Mucosa of descending colon (tissue), 3 donors: ENCODE measurements around the gene MYO18A. TPM values are rescaled to one million over a fixed set of nuclear protein-coding genes. Genes with fewer than 3 reads are reported as not detected.
"Not testable (repeated sequence)": the region's sequence is repeated elsewhere in the genome, so short reads cannot be mapped to it uniquely, and the experiment has no call there.

Experiments used
- ATAC-seq: fragments of 200-7000 bp; cut with Tn5 transposase; one replicate; pipeline ENCODE4 v1.9.1; 2020; ENCODE audit warnings: mild to moderate bottlenecking, moderate library complexity
- DNase-seq, 3 donors: peaks; one replicate each; pipeline ENCODE4 v3.0.0-alpha.2; 2020
- H3K36me3 ChIP-seq: fragments of 200-600 bp; one replicate; pipeline ENCODE4 v1.8.0; 2021; ENCODE audit warnings: low read depth, mild to moderate bottlenecking
- H3K4me1 ChIP-seq: fragments of 200-600 bp; one replicate; pipeline ENCODE4 v1.8.0; 2021; ENCODE audit warnings: low read depth, mild to moderate bottlenecking
- H3K4me3 ChIP-seq: fragments of 200-600 bp; one replicate; pipeline ENCODE4 v1.8.0; 2021; ENCODE audit warnings: mild to moderate bottlenecking
- H3K9me3 ChIP-seq: fragments of 200-600 bp; one replicate; pipeline ENCODE4 v1.8.0; 2021; ENCODE audit warnings: mild to moderate bottlenecking
- CTCF ChIP-seq: fragments of 200-600 bp; IDR thresholded peaks from one replicate; pipeline ENCODE4 v1.8.0; 2022; ENCODE audit warnings: antibody characterized with exemption, mild to moderate bottlenecking
- intact Hi-C, 2 donors: fragments of 100-400 bp; cut with DNase I in 1 of 2; cut with micrococcal nuclease in 1 of 2; formaldehyde crosslinking; loops; one replicate each; pipeline versions ENCODE4 v1.11.0 to v1.11.1; 2022; cut with DNase I, micrococcal nuclease
- total RNA-seq, 3 donors: library from RNA; stranded (reverse); fragmentation: NEBNext Ultra II Directional in 2 of 3; extraction: Animal tissue kit (Norgen Biotek cat#: 25700) in 2 of 3; gene quantifications; one replicate each; pipeline versions ENCODE4 v1.2.1 to v1.2.4, GENCODE V29; 2021 to 2023
- donor health status: DM: no; HTN: no; CAD: no; lungs with moderate emphysema.
- donor health status: DM: no; HTN: no; CAD: no.
- donor health status: DM: no; HTN: yes; CAD: no.

MYO18A gene
- total RNA-seq, 3 donors from 2014 or later = 84.9 to 111 (median 93.3) TPM

GRCh38 chr17:29175349-29175748, 4.8 kb downstream of the MYO18A start:
- Histone ChIP-seq H3K36me3 (no peaks in the 10 kb centered on the region), H3K4me1 (peaks cover 18% of the 10 kb centered on the region), H3K4me3 (no peak overlapping the region), H3K9me3 (no peaks in the 10 kb centered on the region)
- intact Hi-C loops = no loop called here
- ATAC-seq (no peak), DNase-seq (no peak)
- TF ChIP-seq CTCF = no peak

GRCh38 chr17:29172589-29172988, 7.6 kb downstream of the MYO18A start:
- ATAC-seq = no peak
- Histone ChIP-seq H3K4me3 (no peak overlapping the region), H3K36me3 (no peaks in the 10 kb centered on the region), H3K4me1 (peaks cover 7% of the 10 kb centered on the region), H3K9me3 (no peaks in the 10 kb centered on the region)
- intact Hi-C loops = no loop called here
- no peak for DNase-seq
- no peak for TF ChIP-seq CTCF

- Histone ChIP-seq H3K4me1 (peaks cover 1% of the 10 kb centered on the region), H3K36me3 (peaks cover 5% of the 10 kb centered on the region), H3K4me3 (no peak overlapping the region), H3K9me3 (no peaks in the 10 kb centered on the region)
- ATAC-seq (no peak), DNase-seq (no peak)
- no peak for TF ChIP-seq CTCF
- intact Hi-C loops = no loop called here
Measured at GRCh38 chr17:29170682-29171081, 9.5 kb downstream of the MYO18A start.

- DNase-seq (no peak), ATAC-seq (no peak)
- Histone ChIP-seq H3K4me3 (no peak overlapping the region), H3K36me3 (peaks cover 8% of the 10 kb centered on the region), H3K4me1 (no peaks in the 10 kb centered on the region), H3K9me3 (no peaks in the 10 kb centered on the region)
- intact Hi-C loops = no loop called here
- no peak for TF ChIP-seq CTCF
Measured at GRCh38 chr17:29169806-29170591, 10.2 kb downstream of the MYO18A start.

GRCh38 chr17:29168759-29169126, 11.5 kb downstream of the MYO18A start:
- ATAC-seq, H3K9me3 ChIP-seq, H3K4me1 ChIP-seq, DNase-seq, intact Hi-C loops, H3K36me3 ChIP-seq, H3K4me3 ChIP-seq: not testable (repeated sequence)

- DNase-seq (no peak), ATAC-seq (no peak)
- H3K4me1 ChIP-seq = no peaks in the 10 kb centered on the region
- peaks cover 8% of the 10 kb centered on the region for H3K36me3 ChIP-seq
- TF ChIP-seq CTCF = no peak
- no peak overlapping the region for H3K4me3 ChIP-seq
- H3K9me3 ChIP-seq = no peaks in the 10 kb centered on the region
- intact Hi-C loops = no loop called here
Measured at GRCh38 chr17:29168079-29168758, 12.0 kb downstream of the MYO18A start.
